Measurements from ENCODE around the gene AGO1.
A peak's percentile ranks its signal among the peaks of the same experiment; 100 is the strongest.
"Not testable (repeated sequence)": the region's sequence is repeated elsewhere in the genome, so short reads cannot be mapped to it uniquely, and the experiment has no call there.

Gene AGO1

GRCh38 chr1:35870651-35871309 lies 12.2 kb upstream of the AGO1 start:
- no peak for DNase-seq

GRCh38 chr1:35873243-35873750 lies 9.7 kb upstream of the AGO1 start:
- DNase-seq: no peak

- not testable (repeated sequence) for DNase-seq
Measured at GRCh38 chr1:35874115-35874514, 8.9 kb upstream of the AGO1 start.

- DNase-seq: peak; percentile 27 to 40
Measured at GRCh38 chr1:35876988-35877387, 6.0 kb upstream of the AGO1 start.

GRCh38 chr1:35881850-35882273 lies 1.1 kb upstream of the AGO1 start:
- DNase-seq: no peak

GRCh38 chr1:35882586-35882944 lies 444 bp upstream of the AGO1 start:
- DNase-seq: no peak

- peak; percentile 15 to 19 for DNase-seq
Measured at GRCh38 chr1:35883635-35884101, 659 bp downstream of the AGO1 start.

GRCh38 chr1:35884934-35885333 lies 1.9 kb downstream of the AGO1 start:
- DNase-seq: peak; percentile 14 to 21

- no peak for DNase-seq
Measured at GRCh38 chr1:35885961-35886558, 3.1 kb downstream of the AGO1 start.

- peak; percentile 15 to 39 for DNase-seq
Measured at GRCh38 chr1:35886577-35887431, 3.8 kb downstream of the AGO1 start.

GRCh38 chr1:35887508-35887907 lies 4.5 kb downstream of the AGO1 start:
- DNase-seq: no peak

- no peak for DNase-seq
Measured at GRCh38 chr1:35888255-35888654, 5.2 kb downstream of the AGO1 start.

GRCh38 chr1:35888981-35889380 lies 6.0 kb downstream of the AGO1 start:
- DNase-seq: not testable (repeated sequence)

GRCh38 chr1:35893051-35893879 lies 10.3 kb downstream of the AGO1 start:
- no peak for DNase-seq

- DNase-seq: peak; percentile 71 to 79
Measured at GRCh38 chr1:35894183-35894582, 11.2 kb downstream of the AGO1 start.

- DNase-seq: no peak
Measured at GRCh38 chr1:35894656-35895055, 11.6 kb downstream of the AGO1 start.

GRCh38 chr1:35899941-35900340 lies 16.9 kb downstream of the AGO1 start:
- DNase-seq: no peak

GRCh38 chr1:35901235-35901634 lies 18.2 kb downstream of the AGO1 start:
- DNase-seq: no peak

- no peak for DNase-seq
Measured at GRCh38 chr1:35902671-35903070, 19.7 kb downstream of the AGO1 start.

- no peak for DNase-seq
Measured at GRCh38 chr1:35914717-35915116, 31.7 kb downstream of the AGO1 start.

- DNase-seq: no peak
Measured at GRCh38 chr1:35915693-35916092, 32.7 kb downstream of the AGO1 start.

GRCh38 chr1:35923791-35924221 lies 40.8 kb downstream of the AGO1 start:
- DNase-seq: no peak

- no peak for DNase-seq
Measured at GRCh38 chr1:35924838-35925237, 41.8 kb downstream of the AGO1 start.

Measured in Kasumi-1 (cell line).